DMS114 treated with DMSO at 0.1 percent for 48 hours (cell line): Measurements from ENCODE around the gene SERAC1.

ENCODE experiments used
- DNase-seq: peaks from one replicate; lab custom pipeline; 2025; ENCODE audit not compliant: unreplicated experiment; lab: John Stamatoyannopoulos, UW

Gene SERAC1

DNA sequence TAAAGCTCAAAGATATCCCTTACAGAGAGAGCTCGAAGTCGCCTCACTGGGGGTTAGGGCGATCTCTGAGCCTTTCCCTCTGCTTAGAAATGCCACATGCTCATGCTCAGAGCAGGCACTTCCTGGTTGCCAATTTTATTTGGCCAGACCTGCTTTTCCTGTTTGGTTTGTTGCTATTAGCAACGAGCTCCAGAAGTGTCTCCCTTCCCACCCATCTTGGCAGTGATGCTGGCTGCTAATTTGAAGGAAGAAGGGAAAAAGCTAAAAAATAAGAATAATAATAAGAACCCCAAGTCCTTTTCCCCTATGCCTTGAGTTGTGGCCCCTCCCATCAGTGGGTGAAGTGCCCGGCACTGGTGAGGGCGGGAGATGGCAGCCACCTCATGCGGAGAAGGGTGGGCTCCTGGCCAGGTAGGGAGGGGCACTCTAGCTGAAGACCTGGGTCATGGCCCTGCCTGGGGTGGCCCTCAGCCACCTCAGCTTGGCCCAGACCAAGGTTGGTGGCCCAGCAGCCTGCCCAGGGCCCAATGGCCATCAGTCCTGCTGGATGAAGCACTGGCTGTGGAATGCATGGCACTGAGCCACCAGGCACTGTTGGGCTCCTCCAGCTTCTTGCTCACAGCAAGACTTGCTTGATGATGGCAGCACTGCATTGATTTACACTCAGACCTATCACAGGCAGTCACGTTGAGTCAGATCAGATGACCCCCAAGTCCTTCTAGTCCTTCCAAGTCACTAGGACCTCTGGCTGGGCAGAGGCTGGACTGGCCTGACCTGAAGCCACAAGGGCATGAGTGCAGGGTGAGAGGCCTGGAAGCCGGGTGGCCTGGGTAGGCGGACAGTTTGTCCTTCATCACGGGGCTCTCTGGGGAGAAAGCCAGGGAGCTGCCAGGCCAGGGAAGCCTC, 107.4 kb downstream of the SERAC1 start:
- no peak for DNase-seq
